Neural progenitor cell (in vitro differentiated cells): Measurements from ENCODE around the gene ALDH18A1. TPM values are rescaled to one million over a fixed set of nuclear protein-coding genes. Genes with fewer than 3 reads are reported as not detected.

ENCODE experiments used
- DNase-seq: peaks from one replicate; pipeline ENCODE4 v3.0.0-alpha.2; 2016; ENCODE audit warnings: low spot score
- H2AFZ ChIP-seq: fragments of 200-600 bp; sonication (generic); replicated peaks from 2 replicates; pipeline ENCODE4 v1.6.1; 2016; ENCODE audit warnings: antibody characterized with exemption
- H3F3A ChIP-seq: fragments of 200-600 bp; sonication (generic); 2 replicates; pipeline ENCODE4 v1.6.1; 2016; ENCODE audit warnings: antibody characterized with exemption, low read depth
- H3K27ac ChIP-seq: fragments of 200-600 bp; sonication (generic); 2 replicates; pipeline ENCODE4 v1.5.1; 2016; ENCODE audit warnings: mild to moderate bottlenecking
- H3K27me3 ChIP-seq: fragments of 200-600 bp; sonication (generic); 2 replicates; pipeline ENCODE4 v1.6.1; 2016; ENCODE audit warnings: mild to moderate bottlenecking, moderate library complexity
- H3K36me3 ChIP-seq: fragments of 200-600 bp; sonication (generic); 2 replicates; pipeline ENCODE4 v1.5.1; 2016
- H3K4me1 ChIP-seq: fragments of 200-600 bp; sonication (generic); 2 replicates; pipeline ENCODE4 v1.6.1; 2016; ENCODE audit warnings: mixed run types
- H3K4me2 ChIP-seq: fragments of 200-600 bp; sonication (generic); 2 replicates; pipeline ENCODE4 v1.6.1; 2016
- H3K4me3 ChIP-seq: fragments of 200-600 bp; sonication (generic); 2 replicates; pipeline ENCODE4 v1.5.1; 2016
- H3K79me2 ChIP-seq: fragments of 200-600 bp; sonication (generic); 2 replicates; pipeline ENCODE4 v1.6.1; 2016; ENCODE audit warnings: low read depth
- H3K9ac ChIP-seq: fragments of 200-600 bp; sonication (generic); 2 replicates; pipeline ENCODE4 v1.6.1; 2016
- H3K9me3 ChIP-seq: fragments of 200-600 bp; sonication (generic); 2 replicates; pipeline ENCODE4 v1.5.1; 2016; ENCODE audit warnings: low read depth
- H4K20me1 ChIP-seq: fragments of 200-600 bp; sonication (generic); 2 replicates; pipeline ENCODE4 v1.6.1; 2016; ENCODE audit warnings: low read depth
- H3K27ac Mint-ChIP-seq: 3 replicates; pipeline ENCODE4 v1.8.0; 2021; ENCODE audit warnings: mixed read lengths
- H3K27me3 Mint-ChIP-seq: 2 replicates; pipeline ENCODE4 v1.8.0; 2022; ENCODE audit warnings: low read depth, mild to moderate bottlenecking, inconsistent platforms, moderate library complexity, mixed read lengths; ENCODE audit not compliant: insufficient read depth
- H3K36me3 Mint-ChIP-seq: 3 replicates; pipeline ENCODE4 v1.8.0; 2021; ENCODE audit warnings: mixed read lengths
- H3K4me1 Mint-ChIP-seq: 3 replicates; pipeline ENCODE4 v1.8.0; 2021; ENCODE audit warnings: mixed read lengths
- H3K4me3 Mint-ChIP-seq: 3 replicates; pipeline ENCODE4 v1.8.0; 2021; ENCODE audit warnings: mild to moderate bottlenecking, moderate library complexity, mixed read lengths
- H3K9me3 Mint-ChIP-seq: 3 replicates; pipeline ENCODE4 v1.8.0; 2020; ENCODE audit warnings: mixed read lengths
- EZH2 ChIP-seq: fragments of 200-600 bp; sonication (generic); IDR thresholded peaks from 2 replicates; pipeline ENCODE4 v1.6.1; 2017; ENCODE audit warnings: antibody characterized with exemption, mild to moderate bottlenecking, moderate library complexity
- EZH2phosphoT487 ChIP-seq: fragments of 200-600 bp; sonication (generic); IDR thresholded peaks from 2 replicates; pipeline ENCODE4 v1.6.1; 2017; ENCODE audit warnings: antibody characterized with exemption
- total RNA-seq: library from RNA; depleted of rRNA; stranded (reverse); fragments of >200 nt; gene quantifications from 2 replicates; pipeline ENCODE4 v1.2.3, GENCODE V29; 2015; ENCODE audit warnings: low replicate concordance
- TF ChIP-seq, protein P1 (sequence below): fragments of 200-600 bp; sonication (generic); IDR thresholded peaks from 2 replicates; pipeline ENCODE4 v1.5.1; 2017; ENCODE audit warnings: antibody characterized with exemption, mild to moderate bottlenecking

The ALDH18A1 gene
- total RNA-seq, 1 donor from 2014 or later: 93.7 TPM

DNA sequence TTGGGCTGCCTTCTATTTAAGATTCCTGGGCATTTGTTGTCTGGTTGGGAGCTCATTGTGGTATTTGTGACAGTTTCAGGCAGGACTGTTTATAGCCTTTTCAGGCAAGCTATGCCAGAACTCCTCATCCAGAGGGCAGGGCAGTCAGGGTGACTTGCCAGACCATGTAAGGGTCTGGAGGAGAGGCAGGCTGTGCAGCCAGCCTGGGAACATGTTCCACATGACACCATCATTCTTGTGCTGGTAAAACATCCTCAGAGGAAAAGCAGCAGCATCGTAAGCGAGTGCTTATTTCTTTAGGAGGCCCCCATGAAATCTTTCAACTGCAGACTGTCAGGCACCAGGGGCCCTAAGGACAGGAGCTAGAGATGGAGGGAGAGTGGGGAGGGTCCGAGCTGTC, 51.3 kb downstream of the ALDH18A1 start:
- TF ChIP-seq EZH2phosphoT487 (no peak), EZH2 (no peak)
- TF ChIP-seq, protein P1, sequence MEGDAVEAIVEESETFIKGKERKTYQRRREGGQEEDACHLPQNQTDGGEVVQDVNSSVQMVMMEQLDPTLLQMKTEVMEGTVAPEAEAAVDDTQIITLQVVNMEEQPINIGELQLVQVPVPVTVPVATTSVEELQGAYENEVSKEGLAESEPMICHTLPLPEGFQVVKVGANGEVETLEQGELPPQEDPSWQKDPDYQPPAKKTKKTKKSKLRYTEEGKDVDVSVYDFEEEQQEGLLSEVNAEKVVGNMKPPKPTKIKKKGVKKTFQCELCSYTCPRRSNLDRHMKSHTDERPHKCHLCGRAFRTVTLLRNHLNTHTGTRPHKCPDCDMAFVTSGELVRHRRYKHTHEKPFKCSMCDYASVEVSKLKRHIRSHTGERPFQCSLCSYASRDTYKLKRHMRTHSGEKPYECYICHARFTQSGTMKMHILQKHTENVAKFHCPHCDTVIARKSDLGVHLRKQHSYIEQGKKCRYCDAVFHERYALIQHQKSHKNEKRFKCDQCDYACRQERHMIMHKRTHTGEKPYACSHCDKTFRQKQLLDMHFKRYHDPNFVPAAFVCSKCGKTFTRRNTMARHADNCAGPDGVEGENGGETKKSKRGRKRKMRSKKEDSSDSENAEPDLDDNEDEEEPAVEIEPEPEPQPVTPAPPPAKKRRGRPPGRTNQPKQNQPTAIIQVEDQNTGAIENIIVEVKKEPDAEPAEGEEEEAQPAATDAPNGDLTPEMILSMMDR: no peak

DNA sequence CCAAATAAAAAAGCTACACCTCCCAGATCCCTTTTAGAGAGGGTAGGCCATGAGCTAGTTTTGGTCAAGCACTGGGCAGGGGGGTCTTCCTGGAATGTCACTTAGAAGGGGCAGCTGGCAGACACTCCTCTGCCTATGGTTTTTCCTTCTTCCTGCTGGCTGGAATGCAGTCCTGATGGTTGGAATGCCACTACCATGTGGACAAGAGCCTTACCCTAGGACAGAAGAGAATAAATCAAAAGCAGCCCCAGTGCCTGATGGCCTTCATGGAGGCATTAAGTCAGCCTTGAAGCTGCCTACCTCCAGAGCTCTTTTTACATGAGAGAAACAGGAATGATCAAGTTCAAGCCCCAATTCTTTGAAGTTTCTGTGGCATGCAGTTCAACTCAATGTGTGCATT, 51.9 kb downstream of the ALDH18A1 start:
- peaks cover 18% of the 10 kb centered on the region for H3K4me1 ChIP-seq
- no peaks in the 10 kb centered on the region for H3K79me2 ChIP-seq
- no peak overlapping the region for H3K9ac ChIP-seq
- no peaks in the 10 kb centered on the region for H3K36me3 ChIP-seq
- peaks cover 6% of the 10 kb centered on the region for H3K27me3 Mint-ChIP-seq
- H3K4me2 ChIP-seq: peak overlapping the region; percentile 24
- H3K9me3 ChIP-seq: no peaks in the 10 kb centered on the region
- H3F3A ChIP-seq: peaks cover 19% of the 10 kb centered on the region
- no peak overlapping the region for H3K4me3 Mint-ChIP-seq
- no peaks in the 10 kb centered on the region for H3K27me3 ChIP-seq
- no peak for TF ChIP-seq EZH2
- TF ChIP-seq EZH2phosphoT487: no peak
- TF ChIP-seq, protein P1: peak; percentile 24
- peak overlapping the region; percentile 41 for H3K27ac ChIP-seq
- H2AFZ ChIP-seq: no peak overlapping the region
- DNase-seq: peak; percentile 55
- H3K27ac Mint-ChIP-seq: no peak overlapping the region
- peaks cover 14% of the 10 kb centered on the region for H3K36me3 Mint-ChIP-seq
- H4K20me1 ChIP-seq: peaks cover 6% of the 10 kb centered on the region
- H3K4me1 Mint-ChIP-seq: peaks cover 15% of the 10 kb centered on the region
- no peaks in the 10 kb centered on the region for H3K9me3 Mint-ChIP-seq
- H3K4me3 ChIP-seq: no peak overlapping the region

More for the DNA sequence above, 51.3 kb downstream of the ALDH18A1 start:
- H3K27me3 ChIP-seq: no peaks in the 10 kb centered on the region
- Mint-ChIP-seq H3K9me3 (no peaks in the 10 kb centered on the region), H3K4me1 (peaks cover 15% of the 10 kb centered on the region), H3K36me3 (peaks cover 17% of the 10 kb centered on the region), H3K27ac (no peak overlapping the region), H3K27me3 (peaks cover 2% of the 10 kb centered on the region), H3K4me3 (no peak overlapping the region)
- H3K4me2 ChIP-seq: no peak overlapping the region
- H3K36me3 ChIP-seq: no peaks in the 10 kb centered on the region
- H3K9ac ChIP-seq: no peak overlapping the region
- no peak overlapping the region for H2AFZ ChIP-seq
- H3F3A ChIP-seq: peaks cover 19% of the 10 kb centered on the region
- peaks cover 18% of the 10 kb centered on the region for H3K4me1 ChIP-seq
- peak overlapping the region; percentile 41 for H3K27ac ChIP-seq
- no peaks in the 10 kb centered on the region for H3K9me3 ChIP-seq
- peaks cover 6% of the 10 kb centered on the region for H4K20me1 ChIP-seq
- no peaks in the 10 kb centered on the region for H3K79me2 ChIP-seq
- H3K4me3 ChIP-seq: no peak overlapping the region
- DNase-seq: no peak

DNA sequence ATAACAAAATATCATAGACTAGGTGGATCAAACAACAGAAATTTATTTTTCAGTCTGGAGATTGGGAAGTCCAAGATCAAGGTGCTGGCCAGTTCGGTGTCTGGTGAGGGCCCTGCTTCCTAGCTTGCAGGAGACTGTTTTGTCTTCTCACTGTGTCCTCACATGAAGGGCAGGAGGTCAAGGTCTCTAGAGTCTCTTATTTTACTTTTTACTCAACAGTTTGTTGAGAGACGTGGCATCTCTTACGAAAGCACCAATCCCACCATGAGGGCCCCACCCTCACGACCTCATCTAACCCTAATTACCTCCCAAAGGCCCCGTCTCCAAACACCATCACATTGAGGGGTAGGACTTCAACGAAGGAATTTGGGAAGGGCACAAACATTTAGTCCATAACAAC, 54.1 kb downstream of the ALDH18A1 start:
- no peak for DNase-seq
- Histone ChIP-seq H3K9ac (no peak overlapping the region), H3K4me2 (no peak overlapping the region), H3K4me3 (no peak overlapping the region), H3K36me3 (no peaks in the 10 kb centered on the region), H3K27me3 (no peaks in the 10 kb centered on the region), H2AFZ (no peak overlapping the region), H3K27ac (no peak overlapping the region), H3K9me3 (no peaks in the 10 kb centered on the region), H3F3A (peaks cover 19% of the 10 kb centered on the region), H3K4me1 (peaks cover 18% of the 10 kb centered on the region), H4K20me1 (peaks cover 6% of the 10 kb centered on the region), H3K79me2 (no peaks in the 10 kb centered on the region)
- peaks cover 7% of the 10 kb centered on the region for H3K27me3 Mint-ChIP-seq
- no peak overlapping the region for H3K4me3 Mint-ChIP-seq
- H3K4me1 Mint-ChIP-seq: peaks cover 15% of the 10 kb centered on the region
- no peaks in the 10 kb centered on the region for H3K9me3 Mint-ChIP-seq
- H3K36me3 Mint-ChIP-seq: peaks cover 5% of the 10 kb centered on the region
- no peak for TF ChIP-seq EZH2
- TF ChIP-seq EZH2phosphoT487: no peak
- TF ChIP-seq, protein P1: no peak
- no peak overlapping the region for H3K27ac Mint-ChIP-seq
